NCI-H187 treated with DMSO at 0.1 percent for 48 hours (cell line): ENCODE measurements around the gene LEPR.

Source experiments
- DNase-seq: peaks from one replicate; lab custom pipeline; 2025; lab: John Stamatoyannopoulos, UW

The LEPR gene

DNA sequence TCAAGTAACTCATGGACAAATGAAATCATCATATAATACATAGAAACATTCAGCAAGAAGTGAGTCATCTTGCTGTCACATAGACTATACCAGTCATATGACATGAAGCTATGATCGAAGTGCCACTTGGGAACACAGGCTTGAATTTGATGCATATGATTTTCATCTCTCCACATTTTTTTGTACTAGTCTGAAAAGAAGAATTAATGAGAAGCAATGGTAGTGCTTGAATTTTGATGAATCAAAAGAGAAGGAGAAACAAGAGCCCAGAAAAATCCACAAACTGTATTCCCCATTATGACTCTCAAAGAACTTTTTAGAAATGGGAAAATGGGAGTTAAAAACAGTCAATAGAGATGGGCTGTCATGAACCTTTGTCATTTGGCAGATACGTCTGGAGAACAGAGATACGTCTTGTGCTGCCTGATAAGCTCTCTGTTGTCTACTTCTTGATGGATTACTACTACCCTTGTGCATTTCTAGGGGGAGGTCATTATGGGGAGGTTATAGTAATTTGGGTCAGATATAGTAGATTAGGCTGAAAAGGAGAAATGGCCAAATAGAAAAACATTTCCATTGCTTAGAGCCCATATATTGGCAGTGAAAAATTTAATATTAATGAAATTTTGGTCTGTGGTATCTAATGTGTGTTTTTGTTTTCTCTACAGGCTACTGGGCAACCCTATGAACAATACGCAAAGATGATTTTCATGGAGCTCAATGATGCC is 8.0 kb upstream of the LEPR start:
- no peak for DNase-seq

DNA sequence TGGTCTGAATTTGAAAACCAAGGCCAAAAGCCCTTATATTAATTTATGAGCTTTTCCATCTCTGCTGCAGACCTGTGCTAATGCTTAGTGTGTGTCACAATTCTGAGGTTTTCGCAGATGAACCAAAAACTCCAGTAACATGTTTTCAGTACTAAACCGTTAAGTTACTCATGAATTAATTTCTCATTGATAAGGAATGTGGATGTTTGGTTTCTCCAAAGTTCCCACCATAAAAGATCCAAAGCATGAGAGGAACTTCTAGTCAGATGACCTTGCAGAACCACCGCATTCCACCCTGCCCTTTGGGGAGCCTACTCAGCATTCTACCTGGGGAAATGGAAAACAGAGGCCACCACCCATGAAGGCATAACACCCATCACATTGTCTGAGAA is 7.5 kb upstream of the LEPR start:
- no peak for DNase-seq

DNA sequence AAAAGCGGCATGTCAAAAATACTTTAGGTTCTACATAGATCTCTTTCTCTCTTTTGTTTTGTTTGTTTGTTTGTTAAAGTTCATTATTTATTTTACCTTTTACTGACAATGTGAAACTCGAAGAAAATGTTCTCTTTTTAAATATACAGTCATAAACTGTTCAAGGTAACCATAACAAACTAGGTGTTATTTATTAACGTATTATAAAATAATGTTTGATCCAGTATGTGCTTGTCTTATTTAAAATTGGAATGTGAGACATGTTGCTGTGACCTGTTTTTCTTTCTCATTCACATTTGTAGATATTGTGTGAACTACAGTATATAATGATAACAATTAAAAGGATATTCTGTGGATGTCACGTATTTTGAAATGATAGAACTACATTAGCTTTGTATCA is 5.9 kb upstream of the LEPR start:
- no peak for DNase-seq

DNA sequence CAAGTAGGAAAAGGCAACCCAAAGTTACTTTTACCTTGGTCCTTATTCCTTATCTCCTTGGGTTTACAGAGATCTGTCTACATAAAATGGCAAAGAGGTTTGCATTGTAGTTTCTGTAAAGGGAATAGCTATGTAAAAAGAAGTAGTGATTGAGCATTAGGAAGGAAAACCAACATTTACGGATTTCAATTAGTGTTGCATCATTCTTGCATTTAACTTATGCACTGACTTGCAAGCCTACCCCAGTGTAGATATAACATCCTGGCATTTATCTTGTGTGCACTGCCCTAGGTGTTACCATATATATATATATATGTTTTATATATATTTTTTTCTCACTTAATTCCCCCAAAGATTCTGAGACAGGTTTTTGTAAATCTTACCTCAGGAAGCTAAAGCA is 3.7 kb upstream of the LEPR start:
- DNase-seq = no peak

DNA sequence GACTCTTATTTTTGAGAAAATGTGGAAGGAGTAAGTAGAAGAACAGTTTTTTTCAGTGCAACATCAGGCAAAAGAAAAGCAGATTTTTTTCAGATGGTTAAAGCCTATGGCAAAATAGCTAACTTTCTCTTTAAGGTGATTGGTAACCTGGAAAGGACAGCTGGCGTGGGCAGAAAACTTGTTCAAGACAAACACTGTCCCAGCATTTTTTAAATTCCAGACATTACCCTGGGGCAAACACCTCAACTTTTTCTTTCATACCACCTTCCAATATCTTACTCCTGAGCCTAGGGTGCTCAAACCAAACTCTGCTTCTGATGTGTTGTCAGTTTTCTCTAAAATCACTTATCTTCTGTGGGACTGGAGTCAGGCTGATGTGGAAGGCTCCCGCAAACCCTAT is 2.7 kb upstream of the LEPR start:
- DNase-seq = no peak

DNA sequence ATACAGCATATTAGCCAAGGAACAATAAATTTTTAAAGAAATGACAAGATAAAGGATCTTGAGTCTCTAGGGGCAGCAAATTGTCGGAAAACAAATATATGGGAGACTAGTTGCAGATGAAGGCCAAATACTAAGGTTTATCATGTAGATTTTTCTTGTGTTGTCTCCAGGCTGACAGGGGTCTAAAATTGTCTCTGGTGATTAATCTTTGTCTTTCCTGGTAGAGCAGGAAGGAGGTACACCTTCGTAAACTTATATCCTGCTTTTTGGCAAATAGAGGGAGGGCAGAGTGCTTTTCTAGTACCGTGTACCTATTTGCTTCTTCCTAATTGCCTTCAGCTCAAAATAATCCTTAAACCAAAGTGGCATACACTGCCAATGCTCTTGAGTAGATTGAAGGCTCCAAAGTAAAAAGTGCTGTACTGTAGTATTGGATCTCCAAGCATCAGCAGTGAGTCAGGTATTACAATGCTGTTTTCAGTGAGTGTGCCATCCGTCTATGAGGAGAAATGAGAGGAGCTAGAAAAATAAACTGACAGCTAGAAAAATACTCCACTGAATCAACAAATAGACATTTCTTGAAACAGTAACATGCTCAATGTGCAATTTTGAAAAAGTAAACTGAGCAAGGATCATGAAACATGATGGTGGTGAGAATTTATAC is 1.8 kb upstream of the LEPR start:
- no peak for DNase-seq

DNA sequence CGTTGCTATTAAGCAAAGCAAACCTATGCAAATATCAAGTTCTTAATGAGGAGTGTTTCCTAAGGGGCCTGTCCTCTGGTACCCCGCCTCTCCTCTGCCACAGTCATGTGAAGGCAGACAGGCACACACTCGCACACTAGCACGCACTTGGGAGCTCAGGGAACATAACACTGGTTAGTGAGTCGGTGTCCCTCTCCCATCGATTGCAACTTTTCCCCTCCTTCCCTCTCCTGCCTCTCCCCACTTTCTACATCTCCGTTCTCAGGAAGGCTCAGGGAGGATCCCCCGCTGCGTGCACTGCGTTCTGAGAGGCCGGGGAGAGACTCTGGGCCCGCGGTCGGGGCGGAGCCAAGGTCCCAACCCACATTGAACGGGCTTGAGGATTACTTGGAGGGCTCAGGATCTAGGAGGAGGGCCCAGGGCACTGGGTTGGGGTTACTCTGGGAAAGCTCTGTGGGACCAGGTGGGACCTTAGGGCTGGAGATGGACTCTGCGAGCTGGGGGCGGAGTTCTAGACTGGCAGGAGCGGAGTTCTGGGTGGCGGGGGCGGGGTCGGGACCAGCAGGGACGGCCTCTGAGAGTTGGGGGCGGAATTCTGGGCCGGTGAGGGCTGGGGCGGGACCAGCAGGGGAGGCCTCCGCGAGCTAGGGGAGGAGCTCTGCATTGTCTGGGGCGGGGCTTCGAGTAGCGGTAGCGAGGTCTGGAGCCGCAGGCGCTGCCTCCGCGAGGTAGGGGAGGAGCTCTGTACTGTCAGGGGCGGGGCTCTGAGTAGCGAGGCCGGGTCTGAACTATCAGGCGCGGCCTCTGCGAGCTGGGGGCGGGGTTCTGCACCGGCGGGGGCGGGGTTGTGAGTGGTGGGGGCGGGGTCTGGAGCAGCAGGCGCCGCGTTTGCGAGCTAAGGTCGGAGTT is 533 bp upstream of the LEPR start:
- peak; percentile 88 for DNase-seq

DNA sequence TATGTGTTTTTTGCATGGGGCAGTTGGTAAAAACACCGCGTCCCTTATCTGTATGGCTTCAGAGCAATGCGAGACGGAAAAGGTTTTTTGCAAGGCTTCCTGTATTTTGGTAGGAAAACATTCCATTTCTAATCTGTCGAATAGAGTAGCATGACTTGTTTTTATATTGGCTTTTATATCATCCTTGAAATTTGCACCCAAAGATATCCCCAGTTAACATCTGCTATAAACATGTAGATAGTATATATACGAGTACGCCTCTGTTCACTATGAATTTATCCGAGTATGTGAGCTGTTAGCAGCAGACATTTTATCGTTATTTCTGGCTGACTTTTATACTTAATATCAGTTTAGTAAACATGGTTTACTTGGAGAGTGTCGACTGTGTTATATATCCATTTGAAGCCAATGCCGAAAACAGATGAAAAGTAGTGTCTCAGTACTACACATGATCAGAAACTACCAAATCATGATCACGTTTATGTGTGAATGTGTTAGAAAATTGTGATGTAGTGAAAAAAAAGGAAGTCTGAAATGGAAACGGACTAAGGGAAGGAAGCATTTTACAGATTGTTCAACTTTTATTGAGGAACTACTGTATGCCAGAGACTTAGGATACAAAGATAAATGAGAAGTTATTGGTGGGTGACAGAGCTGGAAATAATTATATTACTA is 1.0 kb downstream of the LEPR start:
- DNase-seq = no peak

DNA sequence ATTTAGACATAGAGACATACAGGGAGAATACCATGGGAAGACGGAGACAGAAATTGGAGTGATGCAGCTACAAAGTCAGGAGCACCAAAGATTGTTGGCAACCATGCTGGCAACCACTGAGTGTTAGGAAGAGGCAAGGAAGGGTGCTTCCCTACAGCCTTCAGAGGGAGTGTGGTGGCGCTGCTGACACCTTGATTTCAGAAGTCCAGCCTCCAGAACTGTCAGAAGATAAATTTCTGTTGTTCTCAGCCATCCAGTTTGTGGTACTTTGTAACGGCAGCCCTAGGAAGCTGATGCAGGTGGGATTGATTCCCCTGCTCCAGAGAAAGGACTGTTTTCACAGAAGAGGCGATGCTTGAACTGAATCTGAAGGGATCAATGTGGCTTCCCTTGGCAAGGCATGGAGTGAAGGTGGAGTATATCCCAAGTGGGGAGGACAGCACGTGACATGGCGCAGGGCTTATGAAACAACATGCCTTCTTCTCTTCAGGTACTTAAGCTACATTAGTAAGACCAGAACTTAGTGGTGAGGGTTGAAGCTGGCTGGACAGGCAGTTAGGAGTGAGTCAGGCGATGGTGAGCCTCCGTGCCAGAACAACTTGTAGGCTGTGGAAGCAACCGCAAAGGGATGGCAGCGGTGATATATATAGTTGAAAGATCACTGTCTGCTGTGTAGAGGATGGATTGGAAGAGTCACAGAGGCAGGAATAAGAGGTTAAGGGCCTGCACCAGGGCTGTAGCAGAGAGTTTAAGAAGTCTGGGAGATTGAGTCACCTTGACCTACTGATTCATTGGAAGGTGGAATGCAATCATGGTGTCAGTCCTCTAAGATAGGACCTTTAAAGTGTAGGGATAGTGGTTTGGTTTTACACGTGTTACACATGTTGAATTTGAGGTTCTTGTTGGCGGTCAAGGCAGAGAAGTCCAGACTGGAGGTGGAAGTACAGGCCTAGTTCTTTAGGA is 2.1 kb downstream of the LEPR start:
- no peak for DNase-seq

DNA sequence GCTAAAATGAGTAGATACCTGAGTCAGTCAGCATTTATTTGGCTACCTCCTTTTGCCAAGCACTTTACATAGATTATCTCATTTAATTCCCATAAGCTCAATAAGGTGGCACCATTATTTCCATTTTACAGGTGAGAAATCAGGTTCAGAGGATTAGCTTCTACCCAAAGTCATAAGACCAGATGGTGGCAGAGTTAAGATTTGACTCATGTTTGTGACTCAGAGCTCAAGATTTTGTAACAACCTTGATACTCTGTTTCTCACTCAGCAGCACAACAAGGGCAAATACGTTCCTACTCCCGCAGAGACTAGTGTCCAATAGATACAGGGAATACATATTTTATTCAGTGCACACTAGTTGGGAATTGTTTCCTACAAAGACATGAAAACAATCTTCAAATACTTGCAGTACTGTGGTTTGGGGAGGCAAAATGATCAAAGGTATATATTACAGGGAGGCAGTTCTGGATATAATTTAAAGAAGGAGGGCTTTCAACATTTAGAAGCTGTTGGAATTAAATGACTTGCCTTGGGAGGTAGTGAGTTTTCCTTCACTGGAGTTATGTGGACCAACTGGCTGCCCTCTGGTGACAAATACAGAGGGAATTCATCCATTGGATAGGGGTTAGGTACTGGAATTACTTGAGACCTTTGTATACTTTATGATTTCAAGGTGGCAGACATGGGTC is 3.6 kb downstream of the LEPR start:
- no peak for DNase-seq

DNA sequence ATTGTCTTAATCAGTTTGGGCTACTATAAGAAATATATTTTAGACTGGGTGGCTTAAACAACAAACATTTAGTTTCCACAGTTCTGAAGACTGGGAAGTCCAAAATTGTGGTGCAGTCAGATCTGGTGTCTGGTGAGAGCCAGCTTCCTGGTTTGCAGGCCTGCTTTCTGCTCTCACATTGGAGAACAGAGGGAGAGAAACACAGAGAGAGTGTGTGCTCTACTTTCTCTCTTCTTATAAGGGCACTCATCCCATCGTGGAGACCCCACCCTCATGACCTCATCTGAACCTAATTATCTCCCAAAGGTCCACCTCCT is 4.1 kb downstream of the LEPR start:
- no peak for DNase-seq

DNA sequence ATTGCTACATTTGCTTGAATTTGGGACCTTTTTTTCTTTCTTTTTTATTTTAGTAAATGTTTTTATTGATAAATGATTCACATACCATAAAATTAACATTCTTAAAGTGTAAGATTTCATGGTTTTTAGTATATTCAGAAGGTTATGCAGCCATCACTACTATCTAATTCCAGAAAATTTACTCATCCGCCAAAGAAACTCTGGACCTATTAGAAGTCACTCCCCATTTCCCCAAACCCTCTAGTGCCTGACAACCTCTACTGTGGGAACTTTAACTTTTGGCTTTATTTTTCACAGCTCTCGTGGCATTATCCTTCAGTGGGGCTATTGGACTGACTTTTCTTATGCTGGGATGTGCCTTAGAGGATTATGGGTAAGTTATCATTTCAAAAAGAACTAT is 4.5 kb downstream of the LEPR start:
- no peak for DNase-seq

DNA sequence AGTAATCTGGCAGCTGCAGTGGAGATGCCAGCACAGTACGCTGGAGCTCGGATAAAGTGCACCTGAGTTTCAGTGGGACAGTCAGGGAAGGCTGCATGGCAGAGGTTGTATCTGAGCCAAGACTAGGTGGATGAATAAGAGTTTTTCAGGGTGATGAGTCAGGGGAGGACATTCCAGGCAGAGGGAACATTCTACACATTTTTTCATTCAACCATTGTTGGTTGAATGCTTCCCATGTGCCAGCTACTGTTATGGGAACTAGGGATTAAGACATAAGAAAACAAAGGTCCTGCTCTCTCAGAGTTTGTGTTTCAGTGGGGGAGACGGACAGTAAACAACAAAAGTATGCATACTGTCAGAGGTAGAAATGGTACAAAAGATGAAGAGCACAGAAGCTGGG is 5.2 kb downstream of the LEPR start:
- no peak for DNase-seq

DNA sequence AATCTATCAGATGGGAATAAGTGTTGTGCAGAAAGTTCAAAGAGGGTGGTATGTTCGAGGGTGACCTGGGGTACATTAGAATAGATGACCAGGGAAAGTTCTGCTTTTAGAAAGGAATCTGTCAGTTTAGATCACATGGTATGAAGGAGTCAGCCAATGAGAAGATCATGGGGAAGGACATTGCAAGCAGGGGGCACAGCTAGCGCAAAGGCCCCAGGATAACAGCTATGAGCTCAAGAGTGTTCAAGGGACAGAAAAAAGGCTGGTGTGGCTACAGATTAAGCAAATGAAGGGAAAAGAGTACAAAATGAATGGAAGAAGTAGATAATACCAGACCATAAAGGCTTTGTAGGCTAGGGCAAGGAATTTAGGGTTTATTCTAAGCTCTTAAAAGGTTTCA is 8.6 kb downstream of the LEPR start:
- no peak for DNase-seq

DNA sequence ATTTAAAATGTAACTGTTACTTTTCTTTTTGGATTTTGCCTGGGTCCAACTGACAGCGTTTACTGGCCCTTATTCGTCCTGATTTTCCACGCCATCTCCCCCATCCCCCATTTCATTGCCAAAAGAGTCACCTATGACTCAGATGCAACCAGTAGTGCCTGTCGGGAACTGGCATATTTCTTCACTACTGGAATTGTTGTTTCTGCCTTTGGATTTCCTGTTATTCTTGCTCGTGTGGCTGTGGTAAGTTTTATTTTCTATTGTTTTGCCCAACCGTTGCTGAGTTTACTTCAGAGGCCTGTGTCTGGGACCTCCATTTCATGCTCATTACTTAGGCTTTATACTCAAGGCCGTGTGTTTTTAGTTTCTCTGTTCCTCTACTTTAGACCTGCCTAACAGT is 9.3 kb downstream of the LEPR start:
- no peak for DNase-seq

DNA sequence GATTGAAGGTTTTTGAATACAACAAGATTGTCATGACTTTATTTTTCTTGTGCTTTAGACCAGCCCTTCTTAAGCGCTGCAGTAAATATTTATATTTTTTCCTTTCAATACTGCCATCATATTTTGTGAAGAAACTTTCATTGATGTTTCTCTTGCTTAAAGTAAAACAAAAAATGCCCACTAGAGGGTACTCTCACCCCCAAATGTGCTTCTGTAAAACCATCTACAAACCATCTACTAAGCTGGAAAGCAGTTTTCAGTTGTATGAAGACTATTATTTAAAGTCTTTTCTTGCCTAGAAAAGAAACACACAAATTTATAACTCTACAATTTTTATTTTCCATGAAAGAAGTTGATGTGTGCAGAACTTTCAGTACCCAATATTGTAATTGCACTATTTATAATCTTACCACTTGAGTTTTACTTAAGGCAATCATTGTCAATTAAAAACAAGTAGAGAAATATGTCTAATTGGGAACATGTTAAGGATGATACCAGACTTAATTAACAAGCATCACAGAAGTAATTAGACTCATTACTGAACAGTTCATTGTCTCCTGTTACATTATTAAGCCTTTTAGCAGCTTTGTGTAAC is 10.7 kb downstream of the LEPR start:
- DNase-seq = no peak

DNA sequence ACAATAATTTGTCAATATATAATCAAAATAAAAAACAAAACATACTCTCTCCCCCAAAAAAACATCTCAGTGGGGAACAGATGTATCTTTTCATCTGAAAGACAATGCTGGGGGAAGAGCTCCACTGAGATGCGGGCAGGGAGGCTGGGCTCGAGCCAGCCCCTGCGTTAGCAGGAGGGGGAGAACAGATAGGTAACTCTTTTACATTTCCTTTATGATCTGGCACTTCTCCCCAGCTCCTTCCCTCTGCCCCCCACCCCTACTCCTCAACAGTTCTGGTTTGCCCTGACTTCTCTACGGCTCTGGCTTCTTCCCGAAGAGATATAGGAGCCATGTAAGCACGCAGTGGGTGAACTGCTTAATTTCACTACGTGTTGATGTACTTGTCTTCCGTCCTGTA is 12.4 kb downstream of the LEPR start:
- DNase-seq = no peak

DNA sequence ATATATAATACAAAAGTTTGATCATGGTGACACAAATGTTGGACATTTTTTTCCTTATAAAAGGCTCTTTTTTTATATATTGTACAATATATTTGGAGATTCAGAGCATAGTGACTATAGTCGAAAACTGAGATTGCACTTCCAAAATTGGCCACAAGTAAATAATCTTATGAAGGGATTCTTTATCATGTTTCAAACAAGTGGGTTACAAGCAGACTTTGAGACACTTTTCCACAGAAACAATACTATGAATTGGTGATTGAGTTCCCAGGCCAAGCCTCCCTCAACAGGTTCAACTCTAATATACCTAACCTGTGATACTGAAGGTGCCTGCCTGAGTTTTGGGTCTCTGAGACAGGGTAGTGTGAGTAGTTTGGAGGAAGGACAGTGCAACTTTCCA is 13.8 kb downstream of the LEPR start:
- no peak for DNase-seq

DNA sequence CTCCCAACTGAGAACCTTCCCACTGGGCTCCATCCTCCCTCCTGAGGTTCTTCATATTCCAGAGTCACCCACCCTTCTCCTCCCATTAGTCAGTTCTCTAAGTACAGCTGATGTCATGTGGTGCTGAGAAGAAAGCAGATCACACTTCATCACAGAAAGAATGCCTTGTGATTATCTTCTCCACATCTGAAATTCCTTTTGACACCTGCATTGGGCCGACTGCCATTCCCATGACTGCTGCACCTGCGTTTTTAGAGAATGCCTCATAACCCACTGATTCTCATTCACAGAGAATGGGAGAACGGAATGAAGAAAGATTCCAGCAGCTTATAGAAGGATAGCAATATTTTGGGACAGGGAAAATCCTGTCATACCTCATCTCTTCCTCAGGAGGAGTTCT is 14.3 kb downstream of the LEPR start:
- DNase-seq = no peak

DNA sequence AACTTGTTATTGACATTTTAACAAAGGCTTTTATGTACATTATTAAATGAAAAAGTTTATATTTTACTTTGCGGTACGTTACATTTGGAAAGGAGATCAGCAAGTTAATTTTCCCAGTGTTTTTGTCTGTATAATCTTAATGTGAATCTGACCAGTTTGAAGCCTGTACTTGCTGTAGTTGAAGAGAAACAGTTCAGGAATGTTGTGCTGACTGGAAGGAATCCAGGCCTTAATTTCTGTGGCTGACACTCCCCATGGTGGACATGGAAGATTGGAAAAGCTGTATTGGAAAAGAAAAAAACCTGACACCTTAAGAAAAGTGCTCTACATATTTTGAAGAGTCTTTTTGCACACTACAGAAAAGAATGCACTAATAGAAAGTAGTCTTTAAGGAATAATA is 15.5 kb downstream of the LEPR start:
- no peak for DNase-seq

DNA sequence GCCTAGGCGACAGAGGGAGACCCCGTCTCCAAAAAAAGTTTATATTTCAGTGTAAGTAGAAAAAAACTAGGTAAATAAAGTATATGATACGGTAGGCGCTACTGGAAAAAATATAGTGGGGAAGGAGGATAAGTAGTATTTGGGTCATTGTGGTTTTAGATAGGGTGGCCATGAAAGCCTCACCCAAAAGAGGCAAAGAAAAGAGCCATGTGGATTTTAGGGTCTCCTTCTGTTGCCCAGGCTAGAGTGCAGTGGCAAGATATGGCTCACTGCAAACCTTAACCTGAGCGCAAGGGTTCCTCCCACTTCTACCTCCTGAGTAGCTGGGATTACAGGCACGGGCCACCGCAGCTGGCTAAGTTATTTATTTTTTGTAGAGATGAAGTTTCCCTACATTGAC is 17.1 kb downstream of the LEPR start:
- DNase-seq = no peak
